Measurements from ENCODE around the gene SCAMP1. TPM values are rescaled to one million over a fixed set of nuclear protein-coding genes. Genes with fewer than 3 reads are reported as not detected.
"Not testable (repeated sequence)": the region's sequence is repeated elsewhere in the genome, so short reads cannot be mapped to it uniquely, and the experiment has no call there.

The SCAMP1 gene
- polyA plus RNA-seq, 1 donor = 32.4 TPM

DNA sequence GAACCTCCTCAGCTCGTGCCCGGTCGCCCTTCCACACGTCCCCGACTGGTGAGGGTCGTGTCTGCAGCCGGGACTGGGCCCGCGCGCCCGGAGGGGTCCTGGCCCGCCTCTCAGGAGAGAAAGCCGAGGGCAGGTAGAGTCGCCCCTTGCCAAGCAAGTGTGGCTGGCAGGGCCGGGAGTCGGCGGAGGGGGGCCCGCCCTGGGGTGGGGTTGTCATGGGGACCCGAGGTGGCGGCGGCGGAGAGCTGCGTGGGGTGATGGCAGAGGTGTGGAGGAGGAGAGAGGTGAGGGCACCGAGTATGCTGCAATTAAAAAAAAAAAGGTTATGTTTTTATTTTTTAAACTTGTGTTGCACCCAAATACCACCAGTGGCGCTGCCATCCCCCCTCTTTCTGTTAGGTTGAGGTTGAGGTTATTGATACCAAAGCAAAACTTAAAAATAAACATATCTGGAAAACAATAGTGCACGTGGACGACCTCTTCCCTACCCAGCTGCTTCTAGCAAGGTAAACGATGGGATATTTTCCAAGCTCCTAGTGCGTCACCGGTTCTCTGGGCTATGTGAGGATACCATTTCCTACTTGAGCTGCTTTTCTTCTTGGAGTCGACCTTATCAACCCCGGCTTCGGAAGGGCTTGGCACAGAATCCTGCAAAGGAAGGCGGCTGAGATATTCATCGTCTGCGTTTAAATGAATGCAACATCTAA, 660 bp downstream of the SCAMP1 start:
- no peak for DNase-seq (ENCODE audit: low read depth)

DNA sequence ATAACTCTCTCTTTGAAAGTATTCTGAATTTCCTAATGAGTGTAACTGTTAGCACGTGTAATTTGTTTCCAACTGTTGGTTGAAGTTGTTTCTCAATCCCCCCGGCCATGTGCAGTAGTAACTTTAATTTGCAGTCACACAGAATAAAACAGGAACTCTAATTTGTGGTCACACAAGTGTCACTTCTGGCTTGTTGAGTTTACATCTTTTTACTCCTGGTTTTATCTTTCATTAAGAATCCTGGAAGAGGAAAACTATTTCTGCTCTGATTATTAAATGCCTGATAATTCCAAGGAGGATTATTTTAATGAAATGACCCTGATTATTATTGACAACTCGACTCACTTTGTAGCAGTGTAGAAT, 1.2 kb downstream of the SCAMP1 start:
- no peak for DNase-seq (ENCODE audit: low read depth)

DNA sequence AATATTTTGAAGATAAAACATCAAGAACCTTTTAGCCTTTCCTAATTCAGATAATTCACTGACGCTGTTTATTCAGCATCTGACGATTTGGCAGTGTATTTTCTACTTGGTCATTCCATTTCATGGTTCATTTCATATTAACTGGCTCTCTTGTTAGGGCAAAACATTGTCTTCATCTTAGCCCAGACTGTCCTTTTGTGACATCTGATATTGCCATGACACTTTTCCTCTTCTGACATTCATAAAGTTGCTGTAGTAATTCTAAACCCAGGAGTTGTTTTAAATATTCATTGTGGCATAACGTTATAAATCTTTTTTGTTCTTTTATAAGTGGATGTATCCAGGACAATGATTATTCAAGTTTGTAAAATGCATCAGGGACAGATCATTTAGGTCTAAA, 1.8 kb downstream of the SCAMP1 start:
- no peak for DNase-seq (ENCODE audit: low read depth)

DNA sequence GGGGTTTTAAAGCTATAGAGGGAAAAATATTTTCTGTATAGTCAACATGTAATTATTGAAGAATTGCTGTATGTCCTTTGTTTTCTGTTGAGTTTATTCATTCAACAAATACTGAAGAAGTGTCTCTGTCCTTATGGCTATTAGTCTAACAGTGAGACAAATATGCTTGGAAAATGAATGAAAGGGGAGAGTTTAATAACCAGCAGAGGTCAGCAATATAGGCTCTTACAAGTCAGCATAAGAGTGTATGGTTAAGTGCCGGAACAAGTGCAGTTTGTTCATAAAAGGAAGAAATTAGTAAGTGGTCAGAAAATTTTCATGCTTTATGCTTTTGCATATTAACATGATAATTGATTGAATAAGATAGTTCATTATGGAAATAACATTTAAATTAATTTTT, 3.6 kb downstream of the SCAMP1 start:
- DNase-seq (ENCODE audit: low read depth) = no peak

DNA sequence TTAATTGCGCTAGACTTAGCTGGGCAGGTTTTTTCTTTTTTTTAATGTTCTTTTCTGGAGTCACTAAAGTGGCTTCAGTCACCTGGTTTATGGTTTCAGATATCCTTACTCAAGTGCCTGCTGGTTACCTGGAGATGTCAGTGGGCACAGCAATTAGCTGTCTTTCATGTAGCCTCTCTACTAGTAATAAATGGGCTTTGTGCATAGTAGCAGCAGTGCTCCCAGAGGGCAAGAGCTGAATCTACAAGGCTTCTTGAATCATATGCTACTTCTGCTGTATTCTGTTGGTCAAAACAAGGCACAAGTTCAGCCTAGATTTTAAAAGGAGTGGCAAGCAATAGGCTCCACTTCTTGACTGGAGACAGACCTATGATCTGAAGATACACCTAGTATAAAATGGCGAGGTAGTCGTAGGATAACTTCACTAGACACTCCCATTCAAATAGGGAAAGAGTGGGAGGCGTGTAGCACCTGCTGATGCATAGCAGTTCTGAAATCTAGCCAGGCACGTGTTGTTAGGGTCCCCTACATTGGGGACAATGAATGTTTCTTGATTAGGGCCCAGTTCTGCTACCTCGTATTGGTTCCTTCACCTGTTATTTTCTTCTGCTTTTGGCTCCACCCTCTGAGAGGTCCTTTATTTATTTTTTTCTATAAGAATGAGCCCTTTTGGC, 7.0 kb downstream of the SCAMP1 start:
- DNase-seq (ENCODE audit: low read depth) = no peak

DNA sequence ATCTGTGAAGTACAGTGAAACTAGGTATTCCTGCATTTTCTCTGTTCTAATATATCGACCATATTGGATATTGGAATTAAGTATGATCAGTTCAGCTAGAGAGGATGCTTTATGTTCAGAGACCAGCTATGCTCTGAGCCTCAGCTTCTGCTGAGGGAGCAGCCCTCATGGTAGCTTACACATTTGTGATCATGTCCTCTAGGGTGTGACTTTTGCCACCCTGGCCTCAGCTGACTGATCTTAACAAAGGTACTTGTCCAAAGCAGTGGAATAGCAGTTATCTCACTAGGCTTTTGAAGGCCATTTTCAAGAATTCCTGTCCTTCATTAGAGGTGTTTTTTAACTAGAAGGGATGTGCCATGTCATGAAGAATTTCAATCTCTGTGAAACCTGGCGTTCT, 9.3 kb downstream of the SCAMP1 start:
- no peak for DNase-seq (ENCODE audit: low read depth)

DNA sequence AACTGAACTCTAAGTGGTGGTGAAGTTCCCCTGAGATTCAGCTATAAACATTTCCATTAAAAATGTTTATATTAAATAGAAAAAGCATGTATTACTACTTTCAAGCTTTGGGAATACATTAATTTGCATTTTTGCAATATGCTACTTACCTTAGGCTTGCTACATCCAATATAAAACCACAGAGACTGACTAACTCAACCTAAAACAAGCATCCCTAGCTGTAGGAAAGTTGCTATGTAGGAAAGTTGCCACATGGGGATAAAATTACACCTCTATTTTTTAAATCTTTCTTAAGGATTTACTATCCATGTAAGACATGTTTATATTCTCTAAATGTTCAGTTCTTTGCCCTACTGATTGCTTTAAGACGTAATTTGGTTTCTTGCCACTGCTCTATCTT, 12.8 kb downstream of the SCAMP1 start:
- DNase-seq (ENCODE audit: low read depth) = no peak

DNA sequence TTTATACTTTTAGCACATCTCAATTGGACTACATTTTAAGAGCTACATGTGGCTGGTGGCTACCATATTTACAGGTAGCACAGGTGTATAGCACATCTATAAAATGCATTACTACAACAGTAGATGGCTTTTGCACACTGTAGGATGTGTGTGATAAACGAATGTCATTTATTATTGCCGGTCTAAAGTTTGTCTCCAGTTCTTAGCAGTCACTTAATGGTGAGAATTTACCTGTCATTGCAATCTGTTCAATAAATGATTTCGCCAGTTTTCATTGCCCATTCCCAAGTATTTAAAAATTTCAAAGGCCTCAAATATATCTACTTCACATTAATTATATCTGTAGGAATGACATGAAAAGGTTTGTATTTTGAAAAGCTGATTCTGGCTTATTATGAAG, 15.9 kb downstream of the SCAMP1 start:
- DNase-seq (ENCODE audit: low read depth) = no peak

DNA sequence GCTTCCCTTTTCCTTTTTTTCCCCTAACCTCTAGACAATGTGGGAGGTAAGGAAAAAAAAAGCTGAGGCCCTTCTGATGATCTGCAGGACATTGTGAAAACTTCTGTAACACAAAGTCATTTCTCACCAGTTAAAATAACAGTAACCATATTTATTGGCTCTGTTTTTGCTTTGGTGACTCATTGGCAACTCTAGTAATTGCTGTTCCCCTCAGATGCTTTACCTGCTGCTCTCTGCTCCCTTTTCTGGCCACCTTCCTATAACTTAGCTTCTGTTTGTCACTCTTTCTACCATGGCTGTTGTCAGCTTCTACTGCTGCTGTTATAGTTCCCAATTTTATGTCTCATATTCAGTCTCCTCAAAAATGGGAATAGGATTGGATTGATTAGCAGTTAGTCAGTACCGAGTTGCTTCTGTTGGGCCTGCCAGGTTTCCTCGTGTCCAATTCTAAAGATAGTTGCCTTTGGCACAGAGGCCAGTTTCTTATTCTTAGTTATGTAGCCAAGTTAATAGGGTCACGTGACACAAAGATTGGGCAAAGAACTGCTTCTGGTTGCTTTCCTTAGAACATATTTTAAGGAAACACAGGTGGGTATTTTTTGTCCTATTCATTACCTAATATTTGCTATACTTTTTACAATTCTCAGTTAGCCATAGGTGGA, 16.8 kb downstream of the SCAMP1 start:
- no peak for DNase-seq (ENCODE audit: low read depth)

DNA sequence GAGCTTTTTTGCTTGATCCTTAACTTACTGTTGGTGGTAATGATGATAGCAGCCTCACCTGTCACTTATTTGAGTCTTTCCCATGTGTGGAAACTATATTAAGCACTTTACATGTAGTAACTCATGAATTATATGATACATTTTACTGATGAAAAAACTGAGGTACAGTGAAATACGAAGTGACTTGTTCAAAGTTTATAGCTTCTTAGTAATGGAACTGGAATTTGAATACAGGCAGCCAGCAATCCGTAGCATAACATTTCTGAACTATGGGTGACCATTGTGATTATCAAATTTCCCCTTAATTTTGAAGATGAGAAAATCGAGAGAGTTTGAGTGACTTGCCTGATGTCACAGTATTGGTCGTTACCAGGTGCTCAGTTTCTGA, 17.3 kb downstream of the SCAMP1 start:
- no peak for DNase-seq (ENCODE audit: low read depth)

DNA sequence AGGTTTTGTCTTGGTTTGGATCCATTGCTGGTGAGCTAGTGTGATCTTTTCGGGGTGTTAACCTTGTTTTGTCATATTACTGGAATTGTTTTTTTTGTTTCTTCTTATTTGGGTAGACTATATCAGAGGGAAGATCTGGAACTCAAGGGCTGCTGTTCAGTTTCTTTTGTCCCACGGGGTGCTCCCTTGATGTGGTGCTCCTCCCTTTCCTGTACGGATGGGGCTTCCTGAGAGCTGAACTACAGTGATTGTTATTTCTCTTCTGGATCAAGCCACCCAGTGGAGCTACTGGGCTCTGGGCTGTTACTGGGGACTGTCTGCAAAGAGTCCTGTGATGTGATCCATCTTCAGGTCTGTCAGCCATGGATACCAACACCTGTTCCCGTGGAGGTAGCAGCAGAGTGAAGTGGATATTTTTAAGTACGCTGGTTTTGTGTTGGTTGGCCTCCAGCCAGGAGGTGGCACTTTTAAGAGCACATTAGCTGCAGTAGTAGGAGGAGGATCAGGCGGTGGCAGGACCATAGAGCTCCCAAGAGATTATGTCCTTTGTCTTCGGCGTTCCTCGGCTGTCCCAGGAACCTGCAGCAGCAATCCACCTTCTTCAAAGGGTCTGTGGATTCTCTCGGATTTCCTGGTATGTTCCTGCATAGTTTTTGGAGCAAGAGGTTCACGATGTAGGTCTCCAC, 27.2 kb downstream of the SCAMP1 start:
- DNase-seq (ENCODE audit: low read depth) = no peak

DNA sequence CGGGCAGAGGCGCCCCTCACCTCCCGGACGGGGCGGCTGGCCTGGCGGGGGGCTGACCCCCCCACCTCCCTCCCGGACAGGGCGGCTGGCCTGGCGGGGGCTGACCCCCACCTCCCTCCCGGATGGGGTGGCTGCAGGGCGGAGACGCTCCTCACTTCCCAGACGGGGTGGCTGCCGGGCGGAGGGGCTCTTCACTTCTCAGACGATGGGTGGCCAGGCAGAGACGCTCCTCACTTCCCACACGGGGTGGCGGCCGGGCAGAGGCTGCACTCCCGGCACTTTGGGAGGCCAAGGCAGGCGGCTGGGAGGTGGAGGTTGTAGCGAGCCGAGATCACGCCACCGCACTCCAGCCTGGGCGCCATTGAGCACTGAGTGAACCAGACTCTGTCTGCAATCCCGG, 30.9 kb downstream of the SCAMP1 start:
- DNase-seq (ENCODE audit: low read depth) = not testable (repeated sequence)

DNA sequence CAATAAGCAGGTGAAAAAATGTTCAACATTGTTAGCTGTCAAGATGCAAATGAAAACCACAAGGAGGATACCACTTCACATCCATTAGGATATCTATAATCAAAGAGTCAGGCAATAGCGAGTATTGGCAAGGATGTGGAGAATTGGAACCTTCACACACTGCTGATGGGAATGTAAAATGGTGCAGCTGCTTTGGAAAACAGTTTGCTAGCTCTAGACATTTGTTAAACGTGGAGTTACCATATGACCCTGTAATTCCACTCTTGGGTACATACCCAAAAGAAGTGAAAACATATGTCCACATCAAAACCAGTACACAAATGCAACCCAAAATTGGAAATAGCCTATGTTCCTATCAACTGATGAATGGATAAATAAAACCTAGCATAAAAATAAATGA, 37.4 kb downstream of the SCAMP1 start:
- no peak for DNase-seq (ENCODE audit: low read depth)

DNA sequence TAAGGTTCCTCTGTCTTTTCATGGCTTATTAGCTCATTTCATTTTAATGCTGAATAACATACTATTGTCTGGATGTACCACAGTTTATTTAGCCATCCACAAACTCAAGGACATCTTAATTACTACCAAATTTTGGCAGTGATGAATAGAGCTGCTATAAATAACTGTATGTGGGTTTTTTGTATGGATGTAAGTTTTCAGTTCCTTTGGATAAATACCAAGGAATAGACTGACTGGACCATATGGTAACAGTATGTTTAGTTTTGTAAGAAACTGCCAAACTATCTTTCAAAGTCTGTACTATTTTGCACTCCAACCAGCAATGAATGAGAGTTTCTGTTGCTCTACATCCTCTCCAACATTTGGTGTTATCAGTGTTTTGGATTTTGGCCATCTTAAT, 38.7 kb downstream of the SCAMP1 start:
- no peak for DNase-seq (ENCODE audit: low read depth)

DNA sequence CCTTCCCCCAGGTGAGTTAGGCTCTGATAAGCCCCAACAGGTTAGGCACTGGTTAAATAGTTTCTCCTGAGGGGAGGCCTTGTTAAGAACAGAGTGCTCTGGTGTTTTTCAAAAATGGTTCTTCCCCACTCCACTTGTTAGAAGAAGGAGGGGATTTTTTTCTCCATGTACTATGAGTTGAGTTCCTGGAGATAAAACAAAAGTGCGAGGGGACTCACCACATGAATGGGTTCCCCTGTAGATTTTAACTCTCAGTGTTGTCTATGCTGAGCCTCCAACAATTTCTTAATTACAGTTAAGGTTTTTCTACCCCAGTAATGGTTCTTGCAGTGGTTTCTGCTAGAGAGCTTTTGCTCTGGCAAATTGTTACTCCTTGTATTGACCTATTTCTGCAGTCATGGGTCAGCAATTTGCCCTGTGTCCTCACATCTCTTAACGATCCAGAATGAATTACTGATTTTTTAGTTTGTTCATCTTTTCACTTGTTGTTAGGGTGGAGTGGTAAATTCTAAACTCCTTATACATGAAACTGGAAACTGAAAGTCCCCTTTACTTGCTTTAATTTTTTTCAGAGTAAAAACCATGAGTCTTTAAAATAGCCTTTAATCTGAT, 44.4 kb downstream of the SCAMP1 start:
- DNase-seq (ENCODE audit: low read depth) = no peak

DNA sequence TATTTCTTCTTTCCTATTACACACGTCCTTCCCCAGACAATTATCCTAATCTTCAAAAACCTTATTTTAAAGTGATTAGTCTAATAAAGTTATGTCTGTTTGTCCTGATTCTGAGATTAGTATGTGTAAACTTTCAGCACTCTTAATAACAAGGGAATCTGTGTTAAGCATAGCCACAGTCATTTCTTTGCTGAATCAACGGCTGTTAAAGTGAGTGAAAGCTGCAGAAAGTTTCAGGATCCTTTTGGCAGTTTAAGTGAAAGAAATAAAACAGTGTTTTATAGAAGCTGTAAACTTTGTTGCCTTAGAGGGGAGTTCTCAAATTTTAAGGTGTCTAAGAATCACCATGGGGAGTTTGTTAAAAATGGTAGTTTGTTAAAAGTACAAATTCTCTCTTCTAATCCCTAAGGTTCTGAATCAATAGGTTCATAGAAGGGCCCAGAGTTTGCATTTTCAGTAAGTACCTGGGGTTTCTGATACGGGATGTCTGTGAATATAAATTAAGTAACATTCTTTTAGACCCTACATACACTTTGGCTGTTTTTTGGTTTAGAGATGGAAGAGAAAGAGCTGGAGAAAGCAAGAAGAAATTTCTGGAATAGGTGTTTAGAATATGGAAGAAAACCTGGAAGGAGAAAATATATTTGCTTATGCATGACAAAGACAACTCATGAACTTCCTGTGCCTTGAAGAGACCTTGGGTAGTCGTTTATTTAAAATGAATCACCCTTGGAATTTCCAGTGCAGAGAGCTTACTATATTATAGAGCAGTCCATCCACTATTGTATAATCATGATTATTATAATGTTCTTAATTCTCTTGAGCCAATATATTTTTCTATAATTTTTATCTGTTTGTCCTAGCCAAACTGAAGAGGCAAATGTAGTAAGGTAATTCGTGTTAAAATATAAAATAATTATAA, 45.7 kb downstream of the SCAMP1 start:
- DNase-seq (ENCODE audit: low read depth) = no peak

DNA sequence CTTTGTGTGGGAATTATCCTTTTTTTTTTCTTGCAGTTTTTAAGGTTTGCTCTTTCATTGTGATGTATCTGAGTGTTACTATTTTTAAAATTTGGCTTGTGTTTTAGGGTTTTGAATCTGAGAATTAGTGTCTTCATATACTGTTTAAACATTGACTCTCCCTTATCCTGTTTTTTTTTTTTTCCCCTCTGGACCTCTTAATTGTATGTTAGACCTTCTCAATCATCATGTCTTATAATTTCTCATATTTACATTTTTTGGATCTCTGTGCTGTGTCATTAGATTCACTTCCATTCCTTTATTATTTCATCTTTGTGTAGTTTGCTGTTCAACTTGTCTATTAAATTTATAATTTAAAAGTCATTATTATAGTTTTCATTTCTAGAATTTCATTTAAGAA, 47.0 kb downstream of the SCAMP1 start:
- DNase-seq (ENCODE audit: low read depth) = no peak

DNA sequence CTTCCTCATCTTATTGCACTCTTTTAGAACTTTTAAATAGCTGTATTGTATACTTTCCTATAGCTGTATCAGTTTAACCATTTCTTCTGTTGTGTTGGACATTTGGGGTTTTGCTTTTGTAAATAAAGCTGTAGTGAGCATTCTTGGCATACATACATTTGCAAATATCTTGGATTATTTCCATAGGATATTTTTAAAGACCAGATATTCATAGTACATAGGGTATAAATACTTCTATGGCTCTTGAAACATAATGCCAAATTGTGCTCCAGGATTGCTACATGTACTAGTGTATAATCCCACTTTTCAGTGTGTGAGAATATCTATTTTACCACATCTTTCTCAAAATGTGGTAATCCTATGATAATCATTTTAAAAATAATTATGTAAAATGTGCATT, 51.2 kb downstream of the SCAMP1 start:
- DNase-seq (ENCODE audit: low read depth) = no peak

DNA sequence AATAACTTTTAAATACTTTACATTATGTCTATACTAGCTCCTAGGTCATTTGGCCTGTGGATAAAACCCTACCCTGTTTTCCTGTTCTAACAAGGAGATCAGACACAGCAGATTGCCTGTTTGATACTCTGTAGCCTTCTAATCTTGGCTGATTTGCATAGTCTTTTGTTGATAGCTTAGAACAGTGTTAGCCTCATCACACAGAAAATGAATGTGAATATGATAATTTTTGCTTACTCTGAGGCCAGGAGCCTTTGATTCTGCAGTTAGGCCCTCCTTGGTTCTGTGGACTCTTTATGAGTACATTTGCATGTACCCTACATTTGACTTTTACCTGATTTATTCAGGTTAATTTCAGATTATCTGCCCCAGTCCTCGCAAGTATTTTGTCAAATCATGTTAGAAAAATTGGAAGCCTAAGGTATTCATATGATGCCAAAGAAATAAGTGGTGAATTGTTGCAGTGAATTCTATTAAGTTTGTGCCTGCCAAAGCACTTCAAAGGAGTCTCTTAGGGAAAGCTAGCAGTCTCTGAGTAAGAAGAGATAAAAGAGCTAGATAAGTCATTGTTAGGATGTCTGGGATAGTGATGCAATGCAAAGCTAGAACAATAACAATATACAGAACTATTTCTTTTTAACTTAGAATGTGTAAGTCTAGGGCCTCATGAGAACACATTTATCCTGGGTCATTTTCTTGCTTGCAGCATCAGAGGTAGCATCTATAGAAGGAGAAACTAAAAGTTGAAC, 56.4 kb downstream of the SCAMP1 start:
- no peak for DNase-seq (ENCODE audit: low read depth)

DNA sequence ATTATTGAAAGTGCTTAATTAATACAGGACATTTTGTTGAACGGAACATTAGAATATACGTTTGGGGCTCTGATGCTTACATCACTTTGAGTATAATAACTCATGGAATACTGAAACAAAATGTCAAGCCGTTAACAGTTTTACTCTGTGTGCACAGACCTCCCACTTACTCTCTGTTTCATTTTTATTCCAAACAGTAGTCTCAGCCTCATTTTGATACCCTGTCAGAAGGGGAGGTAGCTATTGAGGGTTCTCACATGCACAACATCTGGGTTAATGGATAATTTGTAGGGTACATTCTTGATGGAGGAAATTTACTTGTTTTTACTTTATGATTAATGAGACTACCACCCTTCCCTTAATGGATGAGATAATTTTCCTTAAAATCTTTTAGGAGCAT, 59.0 kb downstream of the SCAMP1 start:
- no peak for DNase-seq (ENCODE audit: low read depth)
